GM10266 (cell line): ENCODE measurements around the gene KLK10.

Source experiments
- DNase-seq: peaks from one replicate; pipeline ENCODE4 v3.0.0; 2012; ENCODE audit errors: extremely low spot score
- TF ChIP-seq, protein P1 (sequence below): IDR thresholded peaks from 2 replicates; pipeline ENCODE4 v1.5.1; 2012; ENCODE audit warnings: mild to moderate bottlenecking, low read depth; ENCODE audit not compliant: control insufficient read depth, insufficient read depth; ENCODE audit errors: missing control alignments

KLK10 gene

DNA sequence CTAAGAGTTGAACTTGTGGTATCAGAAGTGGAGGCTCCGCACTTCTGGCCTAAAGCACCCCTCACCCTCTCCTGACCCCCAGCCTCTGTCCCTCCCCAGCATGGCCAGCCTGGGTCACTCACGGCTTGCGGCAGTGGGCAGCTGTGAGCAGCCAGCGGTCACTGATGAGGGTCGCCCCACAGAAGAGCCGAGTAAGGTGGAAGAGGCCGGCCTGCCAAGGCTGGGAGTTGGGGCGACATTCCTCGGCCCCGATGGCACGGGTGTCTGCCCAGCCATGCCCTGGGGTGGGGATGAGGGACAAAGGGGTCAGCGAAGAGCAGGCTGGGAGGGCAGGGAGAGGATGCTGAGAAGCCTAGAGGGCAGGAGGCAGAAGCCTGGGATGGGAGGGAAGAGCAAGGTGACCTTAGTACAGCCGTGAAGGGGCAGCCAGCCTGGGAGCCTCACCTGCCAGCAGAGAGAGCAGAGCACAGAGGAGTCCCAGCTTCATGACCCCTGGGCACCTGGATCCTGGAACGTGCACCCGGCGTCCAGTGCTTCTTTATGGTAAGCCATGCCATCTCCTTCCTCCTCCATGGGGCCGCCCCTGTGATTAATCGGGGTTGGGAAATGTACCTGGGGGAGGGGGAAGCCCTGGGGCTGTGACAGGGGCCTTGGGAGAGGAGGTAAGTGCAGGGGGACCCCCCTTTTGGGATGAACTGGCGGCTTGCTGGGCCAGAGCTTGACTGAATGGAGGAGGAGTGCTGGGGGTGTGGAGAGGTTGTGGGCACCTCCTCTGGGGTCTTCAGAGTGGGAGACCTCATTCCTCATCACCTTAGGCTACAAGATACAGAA lies 10.2 kb downstream of the KLK10 start:
- DNase-seq, result no peak
- TF ChIP-seq, protein P1, sequence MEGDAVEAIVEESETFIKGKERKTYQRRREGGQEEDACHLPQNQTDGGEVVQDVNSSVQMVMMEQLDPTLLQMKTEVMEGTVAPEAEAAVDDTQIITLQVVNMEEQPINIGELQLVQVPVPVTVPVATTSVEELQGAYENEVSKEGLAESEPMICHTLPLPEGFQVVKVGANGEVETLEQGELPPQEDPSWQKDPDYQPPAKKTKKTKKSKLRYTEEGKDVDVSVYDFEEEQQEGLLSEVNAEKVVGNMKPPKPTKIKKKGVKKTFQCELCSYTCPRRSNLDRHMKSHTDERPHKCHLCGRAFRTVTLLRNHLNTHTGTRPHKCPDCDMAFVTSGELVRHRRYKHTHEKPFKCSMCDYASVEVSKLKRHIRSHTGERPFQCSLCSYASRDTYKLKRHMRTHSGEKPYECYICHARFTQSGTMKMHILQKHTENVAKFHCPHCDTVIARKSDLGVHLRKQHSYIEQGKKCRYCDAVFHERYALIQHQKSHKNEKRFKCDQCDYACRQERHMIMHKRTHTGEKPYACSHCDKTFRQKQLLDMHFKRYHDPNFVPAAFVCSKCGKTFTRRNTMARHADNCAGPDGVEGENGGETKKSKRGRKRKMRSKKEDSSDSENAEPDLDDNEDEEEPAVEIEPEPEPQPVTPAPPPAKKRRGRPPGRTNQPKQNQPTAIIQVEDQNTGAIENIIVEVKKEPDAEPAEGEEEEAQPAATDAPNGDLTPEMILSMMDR, result no peak

DNA sequence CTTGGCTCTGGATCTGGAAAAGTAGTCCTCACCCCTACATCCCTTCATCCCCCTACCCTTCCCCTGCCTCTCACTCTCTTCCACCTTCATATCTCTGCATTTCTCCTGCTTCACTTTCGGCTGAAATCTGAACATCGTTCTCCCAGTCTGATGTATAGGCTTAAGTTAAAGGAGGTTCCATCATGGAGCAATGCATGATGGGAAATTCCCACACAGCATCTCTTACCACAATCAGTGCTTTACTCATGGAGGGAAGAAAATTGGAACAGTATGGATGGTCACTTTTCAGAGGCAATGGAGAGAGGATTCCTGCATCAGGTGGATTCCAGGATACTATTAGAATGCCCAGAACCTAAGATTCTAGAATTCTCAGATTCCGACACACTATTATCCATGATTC lies 12.0 kb downstream of the KLK10 start:
- TF ChIP-seq, protein P1, result no peak
- no peak for DNase-seq

DNA sequence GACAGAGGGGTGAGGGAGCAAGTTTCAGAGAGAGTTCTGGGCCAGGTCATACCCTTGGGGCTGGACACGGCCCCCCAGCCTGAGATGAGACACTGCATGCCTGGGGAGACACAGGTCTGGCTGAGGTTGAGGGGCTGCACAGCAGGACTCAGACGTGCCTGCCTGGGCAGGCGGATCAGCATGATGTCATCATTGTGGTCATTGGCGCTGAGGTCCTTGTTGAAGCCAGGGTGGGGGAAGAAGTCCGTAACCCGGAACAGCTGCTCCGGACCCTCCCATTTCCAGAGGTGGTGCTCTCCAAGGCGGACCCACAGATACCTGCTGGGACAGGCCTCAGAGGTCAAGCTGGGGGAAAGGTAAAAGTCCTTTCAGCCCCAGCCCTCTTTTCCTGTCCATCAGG lies 13.1 kb downstream of the KLK10 start:
- TF ChIP-seq, protein P1, result no peak
- no peak for DNase-seq

DNA sequence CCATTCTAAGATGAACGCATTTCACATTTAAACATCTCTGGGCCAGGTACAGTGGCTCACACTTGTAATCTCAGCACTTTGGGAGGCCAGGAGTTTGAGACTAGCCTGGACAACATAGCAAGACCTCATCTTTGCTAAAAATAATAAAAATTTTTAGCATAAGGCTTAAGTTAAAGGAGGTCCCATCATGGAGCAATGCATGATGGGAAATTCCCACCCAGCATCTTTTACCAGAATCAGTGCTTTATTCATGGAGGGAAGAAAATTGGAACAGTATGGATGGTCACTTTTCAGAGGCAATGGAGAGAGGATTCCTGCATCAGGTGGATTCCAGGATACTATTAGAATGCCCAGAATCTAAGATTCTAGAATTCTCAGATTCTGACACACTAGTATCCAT lies 14.3 kb downstream of the KLK10 start:
- TF ChIP-seq, protein P1, result no peak
- DNase-seq, result no peak

DNA sequence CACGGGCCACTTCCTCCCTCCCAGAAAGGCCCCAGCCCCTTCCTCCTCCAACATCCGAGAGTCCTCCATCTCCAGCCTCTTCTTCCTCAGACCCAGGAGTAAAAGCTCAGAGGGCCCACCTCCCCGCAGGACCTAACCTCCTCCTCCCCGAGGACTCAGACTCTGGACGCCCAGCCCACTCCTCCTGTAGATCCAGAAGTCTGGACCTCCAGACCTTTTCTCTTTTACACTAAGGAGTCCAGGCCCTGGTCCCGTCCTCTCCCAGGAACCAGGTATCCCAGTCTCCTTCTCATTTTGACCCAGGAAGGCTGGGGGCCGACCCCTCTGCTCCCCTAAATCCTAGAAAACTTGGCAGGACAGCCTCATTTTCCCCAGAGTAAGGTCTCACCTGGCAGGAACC lies 16.2 kb downstream of the KLK10 start:
- TF ChIP-seq, protein P1, result no peak
- DNase-seq, result no peak

DNA sequence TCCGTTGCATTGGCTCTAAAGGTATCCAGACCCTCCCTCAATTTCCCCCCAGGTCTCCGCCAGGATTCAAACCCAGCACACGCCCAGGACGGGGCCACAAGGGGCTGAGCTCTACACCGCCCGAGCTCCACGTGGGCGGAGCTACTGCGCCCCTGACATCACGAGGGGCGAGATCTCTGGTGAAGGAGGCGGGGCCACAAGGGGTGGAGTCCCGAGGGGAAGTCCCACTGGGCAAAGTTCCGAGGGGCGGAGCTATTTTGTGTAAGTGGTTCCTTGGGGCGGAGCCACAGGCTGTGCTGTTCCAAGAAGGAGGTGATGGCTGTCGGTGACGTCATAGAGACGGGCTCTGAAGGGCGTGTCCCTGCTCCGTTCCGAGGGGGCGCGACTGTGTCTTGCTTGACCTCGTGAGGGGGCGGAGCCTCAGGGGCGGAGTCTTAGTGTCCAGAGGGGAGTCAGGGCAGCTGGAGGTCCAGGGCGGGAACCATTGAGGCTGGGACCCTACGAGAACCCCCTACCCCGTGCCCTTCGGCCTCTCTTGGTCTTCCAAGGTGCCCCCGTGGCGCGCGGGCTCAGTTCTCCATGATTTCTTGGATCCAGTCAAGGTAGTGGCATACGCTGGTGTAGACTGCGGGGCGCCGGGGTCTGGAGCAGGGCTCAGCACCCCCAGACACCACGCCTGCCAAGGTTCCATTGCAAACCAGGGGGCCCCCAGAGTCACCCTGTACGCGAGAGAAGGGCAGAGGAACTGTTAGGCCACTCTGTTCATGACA lies 16.8 kb downstream of the KLK10 start:
- TF ChIP-seq, protein P1, result no peak
- DNase-seq, result no peak

DNA sequence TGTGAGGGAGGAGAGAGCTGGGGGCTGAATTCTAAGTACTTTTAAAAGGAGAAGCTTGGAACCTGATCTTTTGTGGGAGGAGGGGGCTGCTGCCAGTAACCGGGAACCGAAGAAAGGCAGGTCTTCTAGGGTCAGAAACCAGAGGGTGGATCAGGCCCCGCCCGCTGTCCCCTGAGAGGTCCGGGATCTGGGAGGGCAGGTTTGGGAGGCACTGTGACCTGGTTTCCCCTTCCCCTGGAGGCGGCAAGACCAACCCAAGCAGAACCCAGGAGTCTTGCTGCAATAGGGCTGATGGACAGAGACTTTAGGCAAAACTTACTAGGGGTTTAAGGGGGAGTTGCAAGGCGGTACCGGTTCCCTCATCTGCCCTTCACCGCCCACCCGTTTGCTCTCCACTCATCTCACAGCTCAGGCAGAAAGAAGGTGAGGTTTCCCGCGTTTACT lies 17.4 kb downstream of the KLK10 start:
- TF ChIP-seq, protein P1, result no peak
- DNase-seq, result no peak
